Endodermal cell (in vitro differentiated cells): ENCODE measurements around the gene PRKCE. TPM values are rescaled to one million over a fixed set of nuclear protein-coding genes. Genes with fewer than 3 reads are reported as not detected.

Experiments used
- DNase-seq: peaks from one replicate; pipeline ENCODE4 v3.0.0-alpha.2; 2017
- H3K27ac ChIP-seq: 2 replicates; pipeline ENCODE4 v1.5.1; 2013; ENCODE audit warnings: mild to moderate bottlenecking, low read depth, low read length, moderate library complexity
- H3K27me3 ChIP-seq: 2 replicates; pipeline ENCODE4 v1.6.1; 2013; ENCODE audit warnings: mild to moderate bottlenecking, low read length, moderate library complexity; ENCODE audit not compliant: insufficient read depth, control insufficient read depth, poor library complexity, severe bottlenecking
- H3K36me3 ChIP-seq: 2 replicates; pipeline ENCODE4 v1.7.0; 2013; ENCODE audit warnings: mild to moderate bottlenecking, low read length, moderate library complexity; ENCODE audit not compliant: control insufficient read depth, insufficient read depth
- H3K4me1 ChIP-seq: one replicate; pipeline ENCODE4 v1.7.0; 2013; ENCODE audit warnings: low read length; ENCODE audit not compliant: control insufficient read depth, insufficient read depth
- H3K4me3 ChIP-seq: 2 replicates; pipeline ENCODE4 v1.5.1; 2013; ENCODE audit warnings: mild to moderate bottlenecking, low read length, moderate library complexity
- H3K9ac ChIP-seq: 2 replicates; pipeline ENCODE4 v1.6.1; 2013; ENCODE audit warnings: mild to moderate bottlenecking, low read length, moderate library complexity; ENCODE audit not compliant: poor library complexity, severe bottlenecking; ENCODE audit errors: extremely low read depth
- H3K9me3 ChIP-seq: 2 replicates; pipeline ENCODE4 v1.6.1; 2013; ENCODE audit warnings: mild to moderate bottlenecking, low read length, moderate library complexity; ENCODE audit not compliant: control insufficient read depth
- H3K27ac Mint-ChIP-seq: 2 replicates; pipeline ENCODE4 v1.8.0; 2020; ENCODE audit warnings: mixed read lengths
- H3K27me3 Mint-ChIP-seq: 2 replicates; pipeline ENCODE4 v1.8.0; 2021; ENCODE audit warnings: mild to moderate bottlenecking, mixed read lengths; ENCODE audit not compliant: insufficient read depth
- H3K36me3 Mint-ChIP-seq: 2 replicates; pipeline ENCODE4 v1.8.0; 2020; ENCODE audit warnings: low read depth, mixed read lengths
- H3K4me1 Mint-ChIP-seq: 2 replicates; pipeline ENCODE4 v1.8.0; 2020; ENCODE audit warnings: mixed read lengths
- H3K4me3 Mint-ChIP-seq: 2 replicates; pipeline ENCODE4 v1.8.0; 2020; ENCODE audit warnings: mild to moderate bottlenecking, moderate library complexity, mixed read lengths
- H3K9me3 Mint-ChIP-seq: 2 replicates; pipeline ENCODE4 v1.8.0; 2020; ENCODE audit warnings: mild to moderate bottlenecking, mixed read lengths
- CTCF ChIP-seq: fragments of 200-600 bp; sonication (generic); conservative IDR thresholded peaks from 2 replicates; pipeline ENCODE4 v1.5.0; 2021; ENCODE audit warnings: antibody characterized with exemption, mild to moderate bottlenecking
- WGBS, 2 experiments: methylation state at CpG; one replicate each; pipeline versions ENCODE4 v1.1.5 to v1.1.7; 2013; ENCODE audit warnings: missing lambda C conversion rate in 2 of 2, mixed read lengths in 1 of 2; ENCODE audit not compliant: insufficient coverage in 1 of 2, insufficient read length in 1 of 2; 5-methylcytosine and 5-hydroxymethylcytosine counted together
- total RNA-seq, 2 donors: library from RNA; stranded (reverse); fragmentation: NEBNext Ultra II Directional in 1 of 2; extraction: Animal tissue kit (Norgen Biotek cat#: 25700) in 1 of 2; gene quantifications; 2 replicates in 1 of 2; 3 replicates in 1 of 2; pipeline ENCODE4 v1.2.1, GENCODE V29; 2021

PRKCE gene
- total RNA-seq, 2 donors from 2014 or later, result 1.4 to 1.7 TPM

DNA sequence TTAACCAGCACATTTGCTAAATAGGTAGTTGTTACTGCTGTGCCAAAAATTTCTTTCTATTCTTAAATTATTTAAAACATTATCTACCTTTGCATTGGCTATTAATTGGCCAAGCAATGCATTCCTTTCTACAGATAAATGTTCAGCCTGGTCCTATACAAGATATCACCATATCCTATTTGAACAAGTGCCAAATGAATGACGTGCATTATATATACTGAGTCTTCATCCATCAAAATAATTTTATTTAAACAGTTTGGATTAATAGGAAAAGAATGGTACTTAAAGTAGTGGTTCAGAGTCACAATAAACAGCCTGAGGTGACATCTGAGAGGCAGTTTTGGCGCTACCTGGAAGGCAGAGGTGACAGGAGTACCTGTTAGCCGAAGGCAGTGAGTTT is 415.6 kb downstream of the PRKCE start:
- Mint-ChIP-seq H3K36me3 (no peaks in the 10 kb centered on the region), H3K27me3 (no peaks in the 10 kb centered on the region), H3K27ac (no peak overlapping the region), H3K4me3 (no peak overlapping the region), H3K4me1 (peaks cover 15% of the 10 kb centered on the region), H3K9me3 (no peaks in the 10 kb centered on the region)
- Histone ChIP-seq H3K27ac (no peak overlapping the region), H3K36me3 (no peaks in the 10 kb centered on the region), H3K9me3 (no peaks in the 10 kb centered on the region), H3K4me3 (no peak overlapping the region), H3K4me1 (no peaks in the 10 kb centered on the region), H3K27me3 (peaks cover 4% of the 10 kb centered on the region), H3K9ac (no peak overlapping the region)
- no peak for TF ChIP-seq CTCF
- WGBS, 2 experiments, result 97 to 100% methylated on average over 2 to 3 of the region's 3 CpGs
- no peak for DNase-seq

DNA sequence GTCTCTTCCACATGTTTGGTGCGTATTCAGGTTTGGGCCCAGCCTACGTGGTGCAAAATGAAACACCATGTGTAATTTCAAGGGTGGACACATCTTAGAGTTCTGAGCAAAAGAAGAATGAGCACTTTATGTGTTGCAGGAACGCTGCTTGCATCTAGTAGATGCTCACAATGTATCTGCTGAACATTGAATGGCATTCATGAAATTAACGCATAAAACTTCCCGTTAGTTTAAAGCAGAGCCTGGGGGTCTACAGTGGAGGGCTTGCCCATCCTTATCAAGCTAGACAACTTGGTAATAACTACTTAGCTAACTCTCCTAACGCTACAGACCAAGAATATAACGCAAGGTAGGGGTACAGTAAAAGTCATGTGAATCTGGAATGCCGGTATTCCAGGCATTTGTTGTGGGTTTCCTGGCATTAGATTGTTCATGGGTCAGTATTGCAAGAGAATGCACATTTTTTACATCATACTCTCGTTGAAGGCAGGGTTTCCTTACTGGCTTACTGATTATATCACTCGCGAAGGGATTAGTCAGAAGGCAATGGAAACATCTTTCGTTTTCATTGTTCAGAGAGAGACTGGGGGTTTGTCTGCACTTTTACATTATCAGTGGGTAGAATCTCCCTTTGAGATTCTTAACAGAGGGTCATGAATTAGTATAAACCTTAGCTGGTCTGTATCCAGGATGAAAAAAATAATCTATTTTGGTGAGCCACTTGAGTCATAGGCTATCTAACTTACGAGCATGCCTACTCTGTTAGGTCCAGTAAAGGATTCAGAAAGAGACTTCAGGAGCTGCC is 416.2 kb downstream of the PRKCE start:
- Histone ChIP-seq H3K27ac (no peak overlapping the region), H3K27me3 (peaks cover 4% of the 10 kb centered on the region), H3K9ac (no peak overlapping the region), H3K9me3 (no peaks in the 10 kb centered on the region), H3K4me1 (no peaks in the 10 kb centered on the region), H3K36me3 (no peaks in the 10 kb centered on the region), H3K4me3 (no peak overlapping the region)
- peak; percentile 2 for DNase-seq
- no peak overlapping the region for H3K27ac Mint-ChIP-seq
- H3K9me3 Mint-ChIP-seq, result no peaks in the 10 kb centered on the region
- H3K36me3 Mint-ChIP-seq, result no peaks in the 10 kb centered on the region
- H3K4me3 Mint-ChIP-seq, result no peak overlapping the region
- 92 to 93% methylated on average over 10 to 13 of the region's 13 CpGs for WGBS, 2 experiments
- H3K4me1 Mint-ChIP-seq, result peaks cover 15% of the 10 kb centered on the region
- TF ChIP-seq CTCF, result no peak
- H3K27me3 Mint-ChIP-seq, result no peaks in the 10 kb centered on the region

GRCh38 chr2:46068636-46069035 is 417.2 kb downstream of the PRKCE start:
- Mint-ChIP-seq H3K27me3 (peaks cover 4% of the 10 kb centered on the region), H3K9me3 (no peaks in the 10 kb centered on the region), H3K4me3 (no peak overlapping the region), H3K4me1 (peaks cover 18% of the 10 kb centered on the region), H3K27ac (no peak overlapping the region), H3K36me3 (no peaks in the 10 kb centered on the region)
- 88 to 96% methylated on average over 4 of the region's 4 CpGs for WGBS, 2 experiments
- no peak for TF ChIP-seq CTCF
- no peak overlapping the region for H3K4me3 ChIP-seq
- no peak for DNase-seq
- no peak overlapping the region for H3K9ac ChIP-seq
- H3K27me3 ChIP-seq, result peaks cover 4% of the 10 kb centered on the region
- no peaks in the 10 kb centered on the region for H3K9me3 ChIP-seq
- H3K36me3 ChIP-seq, result no peaks in the 10 kb centered on the region
- H3K4me1 ChIP-seq, result no peaks in the 10 kb centered on the region
- no peak overlapping the region for H3K27ac ChIP-seq
